Astrocyte of the cerebellum (primary cell): ENCODE measurements around the gene STXBP4.
"Not testable (repeated sequence)": the region's sequence is repeated elsewhere in the genome, so short reads cannot be mapped to it uniquely, and the experiment has no call there.

Experiments
- DNase-seq: peaks from one replicate; pipeline ENCODE4 v3.0.0-alpha.2; 2011; ENCODE audit warnings: low read depth
- H3K4me3 ChIP-seq: 2 replicates; pipeline ENCODE4 v1.5.1; 2011; ENCODE audit warnings: mild to moderate bottlenecking, low read depth, low read length, moderate library complexity
- CTCF ChIP-seq: IDR thresholded peaks from 2 replicates; pipeline ENCODE4 v1.5.1; 2012; ENCODE audit warnings: low read length, low read depth, moderate library complexity, mild to moderate bottlenecking; ENCODE audit errors: missing control alignments
- in situ Hi-C: cut with HindIII; loops from 2 replicates; pipeline ENCODE4 v1.10.0; 2017; ENCODE audit warnings: low sequenced_read_pairs

STXBP4 gene

GRCh38 chr17:55068862-55069811, 100.6 kb downstream of the STXBP4 start:
- no peak for DNase-seq
- in situ Hi-C loops = no loop called here
- H3K4me3 ChIP-seq = no peak overlapping the region
- no peak for TF ChIP-seq CTCF

GRCh38 chr17:55069983-55070529, 101.5 kb downstream of the STXBP4 start:
- no peak for DNase-seq
- in situ Hi-C loops = no loop called here
- no peak for TF ChIP-seq CTCF
- no peak overlapping the region for H3K4me3 ChIP-seq

DNA sequence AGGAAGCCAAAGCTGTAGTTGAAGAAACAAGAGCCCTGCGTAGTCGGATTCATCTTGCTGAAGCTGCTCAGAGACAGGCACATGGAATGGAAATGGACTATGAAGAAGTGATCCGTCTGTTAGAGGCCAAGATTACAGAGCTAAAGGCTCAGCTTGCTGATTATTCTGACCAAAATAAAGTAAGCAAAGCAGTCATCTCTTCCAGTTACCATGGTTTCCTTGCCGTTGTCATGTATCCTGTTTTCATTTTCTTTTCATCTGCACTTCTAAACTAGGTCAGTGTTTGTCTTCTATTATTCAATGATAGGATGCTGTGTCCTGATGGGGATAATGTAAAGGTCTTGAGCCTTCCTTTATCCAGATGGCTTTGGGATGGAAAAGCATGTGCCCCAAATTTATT, 104.3 kb downstream of the STXBP4 start:
- no peak for TF ChIP-seq CTCF
- in situ Hi-C loops = no loop called here
- DNase-seq = no peak
- no peak overlapping the region for H3K4me3 ChIP-seq

DNA sequence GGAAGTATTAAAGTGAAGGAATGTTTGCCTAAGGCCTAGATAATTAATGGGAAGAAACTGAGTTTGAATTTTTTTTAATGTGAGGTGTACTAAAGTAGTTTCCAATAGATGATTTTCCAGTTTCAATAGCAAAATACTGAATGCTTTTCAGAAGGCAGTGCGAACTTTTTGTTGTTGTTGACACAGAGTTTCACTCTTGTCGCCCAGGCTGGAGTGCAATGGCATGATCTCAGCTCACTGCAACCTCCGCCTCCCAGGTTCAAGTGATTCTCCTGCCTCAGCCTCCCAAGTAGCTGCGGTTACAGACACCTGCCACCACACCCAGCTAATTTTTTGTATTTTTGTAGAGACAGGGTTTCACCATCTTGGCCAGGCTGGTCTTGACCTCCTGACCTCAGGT, 104.9 kb downstream of the STXBP4 start:
- in situ Hi-C loops, DNase-seq, H3K4me3 ChIP-seq: not testable (repeated sequence)

DNA sequence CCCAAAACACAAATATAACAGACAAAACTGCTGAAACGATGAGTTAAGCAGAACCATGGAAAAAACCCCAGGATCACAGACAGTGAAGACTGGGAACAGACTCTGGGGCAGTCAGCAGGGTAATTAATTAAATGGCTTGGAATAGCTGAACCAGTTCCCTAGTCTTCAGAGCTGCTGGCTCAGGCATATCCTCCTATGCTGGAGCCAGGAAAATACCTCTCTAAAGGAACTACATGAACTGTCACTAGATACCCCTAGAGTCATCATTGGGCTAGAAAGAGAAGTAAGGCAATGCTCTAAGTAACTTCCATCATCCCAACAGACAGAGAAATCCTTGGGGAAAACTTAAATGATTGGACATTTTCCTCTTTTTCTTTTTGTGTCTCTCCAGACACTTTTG, 113.0 kb downstream of the STXBP4 start:
- H3K4me3 ChIP-seq = no peak overlapping the region
- no peak for DNase-seq
- no peak for TF ChIP-seq CTCF
- in situ Hi-C loops = no loop called here

DNA sequence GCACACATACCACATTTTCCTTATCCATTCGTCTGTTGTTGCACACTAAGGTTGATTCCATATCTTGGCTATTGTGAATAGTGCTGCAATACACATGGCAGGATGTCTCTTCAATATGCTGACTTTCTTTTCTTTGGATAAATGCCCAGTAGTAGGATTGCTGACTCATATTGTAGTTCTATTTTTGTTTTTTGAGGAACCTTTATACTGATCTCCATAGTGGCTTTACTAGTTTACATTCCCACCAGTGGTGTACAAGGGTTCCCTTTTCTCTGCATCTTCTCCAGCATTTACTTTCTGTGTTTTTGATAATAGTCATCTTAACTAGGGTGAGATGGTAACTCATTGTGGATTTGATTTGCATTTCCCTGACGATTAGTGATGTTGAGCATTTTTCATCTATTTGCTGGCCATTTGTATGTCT, 118.1 kb downstream of the STXBP4 start:
- DNase-seq = peak; percentile 70
- no peak for TF ChIP-seq CTCF
- in situ Hi-C loops = no loop called here
- H3K4me3 ChIP-seq = no peak overlapping the region

DNA sequence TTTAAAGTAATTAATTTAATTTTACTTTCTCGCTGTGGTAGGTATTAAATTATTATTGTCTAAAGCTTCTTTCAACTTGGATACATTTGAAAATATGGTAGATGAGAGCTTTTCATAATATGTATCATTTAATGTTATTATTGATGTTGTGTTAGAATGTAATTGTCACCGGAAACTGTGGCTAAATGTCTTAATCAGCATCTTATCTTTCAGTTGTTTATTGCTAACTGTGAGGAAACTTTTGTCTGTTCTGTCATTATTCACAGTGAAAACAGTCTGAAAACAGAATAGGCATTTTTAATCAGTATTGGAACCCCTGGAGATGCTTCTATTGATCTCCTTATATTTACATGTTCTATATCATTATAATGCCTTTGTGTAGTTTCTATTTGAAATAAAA, 120.7 kb downstream of the STXBP4 start:
- TF ChIP-seq CTCF = no peak
- in situ Hi-C loops = no loop called here
- H3K4me3 ChIP-seq = no peak overlapping the region
- DNase-seq = no peak
